ENCODE measurements around the gene ARHGAP4.

DNA sequence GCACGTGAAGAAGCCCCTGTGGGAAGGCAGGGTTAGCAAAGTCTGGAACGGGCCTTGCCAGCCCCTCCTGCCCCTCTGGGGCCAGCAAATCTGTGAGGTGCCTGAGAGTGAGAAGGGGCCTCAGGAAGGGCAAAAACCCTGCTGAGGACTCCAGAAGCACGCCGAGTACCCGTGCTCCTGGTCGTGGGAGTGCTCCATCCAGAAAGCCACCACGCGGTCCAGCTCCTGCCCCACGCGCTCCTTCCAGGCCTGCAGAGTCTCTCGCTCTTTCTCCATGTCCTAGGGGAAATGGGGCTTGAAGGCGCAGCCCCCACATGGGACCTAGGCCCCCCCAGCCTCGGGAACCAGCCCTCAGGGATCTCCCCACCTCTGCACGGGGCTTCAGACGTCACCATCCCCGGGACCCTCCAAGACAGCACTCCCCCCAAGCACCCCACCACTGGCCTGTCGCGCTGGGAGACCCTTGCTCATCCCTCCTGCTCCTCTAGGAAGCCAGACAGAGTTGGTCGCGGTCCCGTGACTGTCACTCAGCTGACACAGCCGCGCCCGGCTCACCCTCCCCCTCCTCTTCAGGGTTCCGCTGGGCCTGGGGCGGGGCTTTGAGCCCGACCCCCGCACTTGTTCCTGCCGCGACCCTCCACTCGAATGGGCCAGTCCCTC lies 18.2 kb upstream of the ARHGAP4 start, which contains the start of gene RENBP:
- TF ChIP-seq, protein P1, sequence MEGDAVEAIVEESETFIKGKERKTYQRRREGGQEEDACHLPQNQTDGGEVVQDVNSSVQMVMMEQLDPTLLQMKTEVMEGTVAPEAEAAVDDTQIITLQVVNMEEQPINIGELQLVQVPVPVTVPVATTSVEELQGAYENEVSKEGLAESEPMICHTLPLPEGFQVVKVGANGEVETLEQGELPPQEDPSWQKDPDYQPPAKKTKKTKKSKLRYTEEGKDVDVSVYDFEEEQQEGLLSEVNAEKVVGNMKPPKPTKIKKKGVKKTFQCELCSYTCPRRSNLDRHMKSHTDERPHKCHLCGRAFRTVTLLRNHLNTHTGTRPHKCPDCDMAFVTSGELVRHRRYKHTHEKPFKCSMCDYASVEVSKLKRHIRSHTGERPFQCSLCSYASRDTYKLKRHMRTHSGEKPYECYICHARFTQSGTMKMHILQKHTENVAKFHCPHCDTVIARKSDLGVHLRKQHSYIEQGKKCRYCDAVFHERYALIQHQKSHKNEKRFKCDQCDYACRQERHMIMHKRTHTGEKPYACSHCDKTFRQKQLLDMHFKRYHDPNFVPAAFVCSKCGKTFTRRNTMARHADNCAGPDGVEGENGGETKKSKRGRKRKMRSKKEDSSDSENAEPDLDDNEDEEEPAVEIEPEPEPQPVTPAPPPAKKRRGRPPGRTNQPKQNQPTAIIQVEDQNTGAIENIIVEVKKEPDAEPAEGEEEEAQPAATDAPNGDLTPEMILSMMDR (IDR thresholded peaks at IDR 0.05): no peak
- TF ChIP-seq POLR2A (IDR thresholded peaks at IDR 0.05): peak in 1 of 4 donors; percentile 50

Measured in upper lobe of left lung (tissue), 4 donors.